Left ventricle myocardium inferior (tissue), 1 donor: ENCODE results near the gene LRRC1. TPM values are rescaled to one million over a fixed set of nuclear protein-coding genes. Genes with fewer than 3 reads are reported as not detected.

ENCODE experiments used
- DNase-seq: peaks from one replicate; pipeline ENCODE4 v3.0.0-alpha.2; 2020
- H3K27ac ChIP-seq: fragments of 200-600 bp; replicated peaks from 2 replicates; pipeline ENCODE4 v1.8.0; 2021
- H3K27me3 ChIP-seq: fragments of 200-600 bp; 2 replicates; pipeline ENCODE4 v1.8.0; 2021; ENCODE audit warnings: low read depth
- H3K36me3 ChIP-seq: fragments of 200-600 bp; 2 replicates; pipeline ENCODE4 v1.8.0; 2021
- H3K4me1 ChIP-seq: fragments of 200-600 bp; 2 replicates; pipeline ENCODE4 v1.8.0; 2021
- H3K4me3 ChIP-seq: fragments of 200-600 bp; 2 replicates; pipeline ENCODE4 v1.8.0; 2021; ENCODE audit warnings: mild to moderate bottlenecking, moderate library complexity
- H3K9me3 ChIP-seq: fragments of 200-600 bp; replicated peaks from 2 replicates; pipeline ENCODE4 v1.8.0; 2021
- CTCF ChIP-seq: fragments of 200-600 bp; IDR thresholded peaks from 2 replicates; pipeline ENCODE4 v1.8.0; 2021; ENCODE audit warnings: antibody characterized with exemption, mild to moderate bottlenecking, borderline replicate concordance
- intact Hi-C: fragments of 100-400 bp; cut with micrococcal nuclease; formaldehyde crosslinking; loops from one replicate; pipeline ENCODE4 v1.11.0; 2022
- total RNA-seq: library from RNA; stranded (reverse); fragmentation: NEBNext Ultra II Directional; extraction: Animal tissue kit (Norgen Biotek cat#: 25700); gene quantifications from one replicate; pipeline ENCODE4 v1.2.1, GENCODE V29; 2021
- donor health status: DM: no; HTN: yes; CAD: no; lungs with severe emphysema.

The LRRC1 gene
- total RNA-seq, 1 donor from 2014 or later: 2.7 TPM

- no peaks in the 10 kb centered on the region for H3K9me3 ChIP-seq
- H3K27ac ChIP-seq: no peak overlapping the region
- H3K4me3 ChIP-seq: no peak overlapping the region
- no peak for TF ChIP-seq CTCF
- no peaks in the 10 kb centered on the region for H3K27me3 ChIP-seq
- intact Hi-C loops: no loop called here
- DNase-seq: no peak
- no peaks in the 10 kb centered on the region for H3K4me1 ChIP-seq
- H3K36me3 ChIP-seq: no peaks in the 10 kb centered on the region
Observed at GRCh38 chr6:53752856-53753255, 41.9 kb upstream of the LRRC1 start.

GRCh38 chr6:53754330-53754729 is 40.5 kb upstream of the LRRC1 start:
- no peak overlapping the region for H3K4me3 ChIP-seq
- intact Hi-C loops: no loop called here
- no peak for TF ChIP-seq CTCF
- H3K27me3 ChIP-seq: no peaks in the 10 kb centered on the region
- H3K36me3 ChIP-seq: no peaks in the 10 kb centered on the region
- no peak for DNase-seq
- H3K4me1 ChIP-seq: no peaks in the 10 kb centered on the region
- H3K9me3 ChIP-seq: no peaks in the 10 kb centered on the region
- H3K27ac ChIP-seq: no peak overlapping the region

GRCh38 chr6:53756396-53756795 is 38.4 kb upstream of the LRRC1 start:
- H3K4me1 ChIP-seq: no peaks in the 10 kb centered on the region
- H3K4me3 ChIP-seq: no peak overlapping the region
- intact Hi-C loops: no loop called here
- H3K27me3 ChIP-seq: no peaks in the 10 kb centered on the region
- no peaks in the 10 kb centered on the region for H3K36me3 ChIP-seq
- no peaks in the 10 kb centered on the region for H3K9me3 ChIP-seq
- TF ChIP-seq CTCF: no peak
- no peak for DNase-seq
- no peak overlapping the region for H3K27ac ChIP-seq

- intact Hi-C loops: no loop called here
- no peak overlapping the region for H3K27ac ChIP-seq
- no peak for TF ChIP-seq CTCF
- no peak for DNase-seq
- H3K27me3 ChIP-seq: no peaks in the 10 kb centered on the region
- H3K4me3 ChIP-seq: no peak overlapping the region
- H3K9me3 ChIP-seq: no peaks in the 10 kb centered on the region
- H3K36me3 ChIP-seq: no peaks in the 10 kb centered on the region
- no peaks in the 10 kb centered on the region for H3K4me1 ChIP-seq
Observed at GRCh38 chr6:53758496-53758895, 36.3 kb upstream of the LRRC1 start.

- no peaks in the 10 kb centered on the region for H3K9me3 ChIP-seq
- TF ChIP-seq CTCF: no peak
- DNase-seq: no peak
- H3K27me3 ChIP-seq: no peaks in the 10 kb centered on the region
- no peak overlapping the region for H3K27ac ChIP-seq
- H3K4me1 ChIP-seq: no peaks in the 10 kb centered on the region
- H3K36me3 ChIP-seq: no peaks in the 10 kb centered on the region
- intact Hi-C loops: no loop called here
- H3K4me3 ChIP-seq: no peak overlapping the region
Observed at GRCh38 chr6:53761036-53761435, 33.8 kb upstream of the LRRC1 start.

GRCh38 chr6:53765270-53765669 is 29.5 kb upstream of the LRRC1 start:
- TF ChIP-seq CTCF: no peak
- no peak for DNase-seq
- Histone ChIP-seq H3K4me3 (no peak overlapping the region), H3K27me3 (no peaks in the 10 kb centered on the region), H3K27ac (no peak overlapping the region), H3K4me1 (peaks cover 4% of the 10 kb centered on the region), H3K36me3 (no peaks in the 10 kb centered on the region), H3K9me3 (no peaks in the 10 kb centered on the region)
- intact Hi-C loops: no loop called here
